K562 (cell line): ENCODE measurements around the gene LYPLA2. TPM values are rescaled to one million over a fixed set of nuclear protein-coding genes. Genes with fewer than 3 reads are reported as not detected.
"Not testable (repeated sequence)": the region's sequence is repeated elsewhere in the genome, so short reads cannot be mapped to it uniquely, and the experiment has no call there.

Experiments used
- ATAC-seq: fragments of 200-7000 bp; cut with Tn5 transposase; 3 replicates; pipeline ENCODE4 v1.9.1; 2020; ENCODE audit warnings: moderate library complexity
- BruUV-seq: library from RNA; stranded (reverse); fragments of 400-500 nt; replicated peaks from 2 replicates; lab custom pipeline; 2021; lab: Mats Ljungman, UMichigan
- CTCF ChIA-PET: fragments of 300-600 bp; formaldehyde crosslinking; extraction: SDS; loops from one replicate; lab custom pipeline; 2021; ENCODE audit warnings: low intra/inter-chr PET ratio; lab: Yijun Ruan, JAX
- POLR2A ChIA-PET: fragments of 300-600, 350-650 bp; sonication (Branson Sonifier 250); formaldehyde crosslinking; extraction: SDS; loops from one replicate; lab custom pipeline; 2021; ENCODE audit warnings: antibody characterized with exemption, inconsistent platforms; lab: Yijun Ruan, JAX
- DNase-seq, 4 experiments: peaks; one replicate each; pipeline versions ENCODE4 v3.0.0 to v3.0.0-alpha.2; 2011 to 2018; ENCODE audit warnings: low spot score in 3 of 4, mixed read lengths in 3 of 4; ENCODE audit errors: extremely low read depth in 1 of 4
- FAIRE-seq: peaks from 2 replicates; lab custom pipeline; 2011; peaks lifted over from hg19 to GRCh38; lab: Jason Lieb, UNC
- H2AFZ ChIP-seq: 2 replicates; pipeline ENCODE4 v1.6.0; 2011; ENCODE audit warnings: low read depth, low read length, control low read depth, inconsistent platforms
- H3K27ac ChIP-seq: fragments of 200-600 bp; 3 replicates; pipeline ENCODE4 v1.8.0; 2011; ENCODE audit warnings: low read depth, mild to moderate bottlenecking, control low read depth, inconsistent platforms, low read length, moderate library complexity, mixed read lengths; ENCODE audit errors: extremely low read depth
- H3K27me3 ChIP-seq, 2 experiments: fragments of 300-600 bp in 1 of 2; 2 replicates in 1 of 2; 3 replicates in 1 of 2; pipeline versions ENCODE4 v1.6.0 to v1.8.0; 2011; ENCODE audit warnings: inconsistent platforms in 2 of 2, low read length in 2 of 2, mild to moderate bottlenecking in 1 of 2, mixed read lengths in 1 of 2, moderate library complexity in 1 of 2; ENCODE audit not compliant: control insufficient read depth in 2 of 2, insufficient read depth in 2 of 2
- H3K36me3 ChIP-seq: fragments of 300-600 bp; 3 replicates; pipeline ENCODE4 v1.8.0; 2011; ENCODE audit warnings: mild to moderate bottlenecking, low read length, inconsistent platforms; ENCODE audit not compliant: control insufficient read depth, insufficient read depth
- H3K4me1 ChIP-seq, 2 experiments: fragments of 200-600 bp in 1 of 2; replicated peaks in 1 of 2; 2 replicates in 1 of 2; 3 replicates in 1 of 2; pipeline versions ENCODE4 v1.5.1 to v1.8.0; 2011; ENCODE audit warnings: inconsistent platforms in 2 of 2, low read length in 2 of 2, mild to moderate bottlenecking in 1 of 2, mixed read lengths in 1 of 2, moderate library complexity in 1 of 2; ENCODE audit not compliant: control insufficient read depth in 2 of 2, insufficient read depth in 2 of 2
- H3K4me2 ChIP-seq: 2 replicates; pipeline ENCODE4 v1.6.1; 2011; ENCODE audit warnings: low read length, control low read depth, inconsistent platforms, mixed read lengths; ENCODE audit not compliant: insufficient read depth
- H3K4me3 ChIP-seq: fragments of 200-600 bp; sonication (generic), shearing (Covaris generic); 2 replicates; pipeline ENCODE4 v1.5.1; 2016; ENCODE audit warnings: control low read depth, inconsistent platforms
- H3K79me2 ChIP-seq: fragments of 200-600 bp; 3 replicates; pipeline ENCODE4 v1.8.0; 2011; ENCODE audit warnings: low read length, inconsistent platforms; ENCODE audit not compliant: control insufficient read depth, insufficient read depth
- H3K9ac ChIP-seq, 2 experiments: 2 replicates each; pipeline versions ENCODE4 v1.6.0 to v1.6.1; 2011; ENCODE audit warnings: low read depth in 2 of 2, low read length in 2 of 2, control low read depth in 1 of 2, inconsistent platforms in 1 of 2, mild to moderate bottlenecking in 1 of 2, mixed read lengths in 1 of 2; ENCODE audit not compliant: insufficient read depth in 1 of 2
- H3K9me1 ChIP-seq: one replicate; pipeline ENCODE4 v1.6.0; 2011; ENCODE audit warnings: inconsistent platforms, mild to moderate bottlenecking, low read length, moderate library complexity; ENCODE audit not compliant: control insufficient read depth, insufficient read depth
- H3K9me3 ChIP-seq: replicated peaks from 2 replicates; pipeline ENCODE4 v1.5.1; 2011; ENCODE audit warnings: low read depth, low read length, inconsistent platforms; ENCODE audit not compliant: control insufficient read depth, insufficient read depth
- H4K20me1 ChIP-seq: replicated peaks from 2 replicates; pipeline ENCODE4 v1.6.1; 2011; ENCODE audit warnings: low read length, inconsistent platforms, mixed read lengths; ENCODE audit not compliant: control insufficient read depth, insufficient read depth
- GABPB2 ChIP-seq: fragments of 250-450 bp; sonication (Bioruptor Pico); conservative IDR thresholded peaks from 2 replicates; pipeline ENCODE4 v1.5.1; 2021; ENCODE audit warnings: mild to moderate bottlenecking
- HOXB6 ChIP-seq: fragments of 250-450 bp; sonication (Bioruptor Pico); IDR thresholded peaks from 2 replicates; pipeline ENCODE4 v1.5.1; 2022; ENCODE audit warnings: mild to moderate bottlenecking, borderline replicate concordance
- MTF1 ChIP-seq: fragments of 250-450 bp; sonication (Bioruptor Pico); IDR thresholded peaks from 2 replicates; pipeline ENCODE4 v1.9.0; 2021; ENCODE audit warnings: moderate library complexity, mild to moderate bottlenecking, inconsistent platforms, borderline replicate concordance
- NFIX ChIP-seq: fragments of 250-450 bp; sonication (Bioruptor Pico); IDR thresholded peaks from 2 replicates; pipeline ENCODE4 v1.4.0; 2020; ENCODE audit warnings: low read depth, mild to moderate bottlenecking, moderate library complexity
- PPARD ChIP-seq: fragments of 250-450 bp; sonication (Bioruptor Pico); IDR thresholded peaks from 2 replicates; pipeline ENCODE4 v1.8.0; 2022; ENCODE audit warnings: inconsistent platforms, mild to moderate bottlenecking, moderate library complexity
- ZNF140 ChIP-seq: fragments of 250-450 bp; sonication (Bioruptor Pico); IDR thresholded peaks from 2 replicates; pipeline ENCODE4 v1.8.0; 2021; ENCODE audit warnings: moderate library complexity, mild to moderate bottlenecking, inconsistent platforms
- ZNF408 ChIP-seq: fragments of 250-450 bp; sonication (Bioruptor Pico); IDR thresholded peaks from 2 replicates; pipeline ENCODE4 v1.4.0; 2020; ENCODE audit warnings: low read depth, mild to moderate bottlenecking, moderate library complexity
- ZNF707 ChIP-seq: fragments of 250-450 bp; sonication (Bioruptor Pico); conservative IDR thresholded peaks from 2 replicates; pipeline ENCODE4 v1.8.0; 2022; ENCODE audit warnings: inconsistent platforms, mild to moderate bottlenecking, moderate library complexity
- WGBS: fragments of 100-300 bp; shearing (Covaris generic); methylation state at CpG from one replicate; pipeline ENCODE4 v1.1.6; 2016; ENCODE audit warnings: low coverage, mixed read lengths; ENCODE audit not compliant: insufficient coverage; ENCODE audit errors: missing lambda C conversion rate; 5-methylcytosine and 5-hydroxymethylcytosine counted together
- in situ Hi-C: fragments of 300-500 bp; cut with MboI; formaldehyde crosslinking; loops from 4 replicates; pipeline ENCODE4 v1.15.0; 2018; ENCODE audit warnings: inconsistent platforms, mixed read lengths
- intact Hi-C: fragments of 100-400 bp; cut with micrococcal nuclease; formaldehyde crosslinking; loops from 2 replicates; pipeline ENCODE4 v1.14.2; 2022
- polyA plus RNA-seq, 8 experiments: library from polyadenylated mRNA; depleted of rRNA in 4 of 8; stranded (reverse) in 5 of 8; unstranded in 3 of 8; fragments of >200 nt; fragmentation: Nextera tagmentation in 2 of 8; fragmentation: Illumina TruSeq in 1 of 8; extraction: Ambion mirVana in 2 of 8; extraction: Trizol in 1 of 8; gene quantifications; 2 replicates each; pipeline versions ENCODE4 v1.2.1 to v1.2.3, GENCODE V29; 2011 to 2014; ENCODE audit warnings: inconsistent platforms in 1 of 8, missing spikeins in 1 of 8
- total RNA-seq, 7 experiments: library from RNA; depleted of rRNA in 6 of 7; stranded (reverse); fragments of >200 nt in 6 of 7; fragmentation: Illumina TruSeq in 2 of 7; extraction: Trizol in 2 of 7; gene quantifications; 2 replicates each; pipeline versions ENCODE4 v1.2.1 to v1.2.3, GENCODE V29; 2011 to 2021; ENCODE audit warnings: low replicate concordance in 1 of 7
- TF ChIP-seq, protein P1 (sequence below), 3 experiments: fragments of 200-800 bp in 1 of 3; fragments of 250-450 bp in 1 of 3; fragments of 450-650 bp in 1 of 3; sonication (Bioruptor Pico) in 1 of 3; sonication (Bioruptor generic) in 1 of 3; formaldehyde crosslinking in 1 of 3; IDR thresholded peaks; 2 replicates each; pipeline versions ENCODE4 v1.6.1 to v1.8.0; 2016 to 2022; ENCODE audit warnings: mild to moderate bottlenecking in 2 of 3, missing genetic modification characterization in 2 of 3, missing compliant biosample characterization in 1 of 3, moderate library complexity in 1 of 3
- TF ChIP-seq, protein P2 (sequence below): fragments of 250-450 bp; sonication (Bioruptor Pico); IDR thresholded peaks from 2 replicates; pipeline ENCODE4 v1.8.0; 2022; ENCODE audit warnings: inconsistent platforms, mild to moderate bottlenecking, moderate library complexity, borderline replicate concordance
- TF ChIP-seq, protein P3 (sequence below): fragments of 250-450 bp; sonication (Bioruptor Pico); IDR thresholded peaks from 2 replicates; pipeline ENCODE4 v1.8.0; 2022; ENCODE audit warnings: moderate library complexity, mild to moderate bottlenecking, inconsistent platforms
- TF ChIP-seq, protein P4 (sequence below), 2 experiments: fragments of 250-450 bp in 1 of 2; fragments of 450-650 bp in 1 of 2; sonication (Bioruptor Pico) in 1 of 2; IDR thresholded peaks; 2 replicates each; pipeline versions ENCODE4 v1.6.1 to v1.8.0; 2016 to 2021; ENCODE audit warnings: mild to moderate bottlenecking in 2 of 2, moderate library complexity in 2 of 2, missing compliant biosample characterization in 1 of 2, missing genetic modification characterization in 1 of 2

Gene LYPLA2
- total and polyA plus RNA-seq, 9 of the 15 experiments (the other 6 are each of a cell fraction or from before 2014, with no cell fraction given) = 3.9 to 128 (median 60.1) TPM

DNA sequence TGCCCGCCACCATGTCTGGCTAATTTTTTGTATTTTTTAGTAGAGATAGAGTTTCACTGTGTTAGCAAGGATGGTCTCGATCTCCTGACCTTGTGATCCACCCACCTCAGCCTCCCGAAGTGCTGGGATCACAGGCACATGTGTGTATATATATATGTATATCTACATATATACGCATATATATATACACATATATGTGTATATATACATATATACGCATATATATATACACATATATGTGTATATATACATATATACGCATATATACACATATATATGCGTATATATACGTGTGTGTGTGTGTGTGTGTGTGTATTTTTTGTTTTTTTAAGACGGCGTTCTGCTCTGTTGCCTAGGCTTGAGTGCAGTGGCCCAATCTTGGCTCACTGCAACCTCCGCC is 7.8 kb upstream of the LYPLA2 start:
- Histone ChIP-seq H3K4me1 (peaks cover 0 to 12% of the 10 kb centered on the region in 2 experiments; a peak in 2 of 5 replicates), H3K36me3 (peaks cover 81% of the 10 kb centered on the region), H3K79me2 (peaks cover 64% of the 10 kb centered on the region)
- in situ Hi-C loops, H4K20me1 ChIP-seq, BruUV-seq, ATAC-seq, CTCF ChIA-PET, DNase-seq, intact Hi-C loops, FAIRE-seq, H3K27me3 ChIP-seq, H3K4me3 ChIP-seq, H3K9me1 ChIP-seq, H3K9me3 ChIP-seq, H2AFZ ChIP-seq, H3K4me2 ChIP-seq, H3K9ac ChIP-seq, H3K27ac ChIP-seq: not testable (repeated sequence)
- POLR2A ChIA-PET = interaction anchor here (7.8 kb wide), 1 partner anchor 9 kb away, joined by 197 read pairs; the partner anchor contains the start of gene LYPLA2
- 93% methylated on average over 11 of the region's 11 CpGs for WGBS
- TF ChIP-seq ZNF408 (CRISPR knock-in tag) (peak; percentile 88; the same call in 1 of the 2 replicates), HOXB6 (0 out of 2 replicates have a peak, but pooled peaks have one; percentile 39), ZNF140 (CRISPR knock-in tag) (peak; percentile 78; the same call in 1 of the 2 replicates), GABPB2 (CRISPR knock-in tag) (peak; percentile 72; the same call in 1 of the 2 replicates), PPARD (0 out of 2 replicates have a peak, but pooled peaks have one; percentile 60), MTF1 (peak; percentile 91; the same call in 1 of the 2 replicates), NFIX (CRISPR knock-in tag) (peak; percentile 65; the same call in 1 of the 2 replicates), ZNF707 (peak; percentile 77)
- TF ChIP-seq, protein P1, sequence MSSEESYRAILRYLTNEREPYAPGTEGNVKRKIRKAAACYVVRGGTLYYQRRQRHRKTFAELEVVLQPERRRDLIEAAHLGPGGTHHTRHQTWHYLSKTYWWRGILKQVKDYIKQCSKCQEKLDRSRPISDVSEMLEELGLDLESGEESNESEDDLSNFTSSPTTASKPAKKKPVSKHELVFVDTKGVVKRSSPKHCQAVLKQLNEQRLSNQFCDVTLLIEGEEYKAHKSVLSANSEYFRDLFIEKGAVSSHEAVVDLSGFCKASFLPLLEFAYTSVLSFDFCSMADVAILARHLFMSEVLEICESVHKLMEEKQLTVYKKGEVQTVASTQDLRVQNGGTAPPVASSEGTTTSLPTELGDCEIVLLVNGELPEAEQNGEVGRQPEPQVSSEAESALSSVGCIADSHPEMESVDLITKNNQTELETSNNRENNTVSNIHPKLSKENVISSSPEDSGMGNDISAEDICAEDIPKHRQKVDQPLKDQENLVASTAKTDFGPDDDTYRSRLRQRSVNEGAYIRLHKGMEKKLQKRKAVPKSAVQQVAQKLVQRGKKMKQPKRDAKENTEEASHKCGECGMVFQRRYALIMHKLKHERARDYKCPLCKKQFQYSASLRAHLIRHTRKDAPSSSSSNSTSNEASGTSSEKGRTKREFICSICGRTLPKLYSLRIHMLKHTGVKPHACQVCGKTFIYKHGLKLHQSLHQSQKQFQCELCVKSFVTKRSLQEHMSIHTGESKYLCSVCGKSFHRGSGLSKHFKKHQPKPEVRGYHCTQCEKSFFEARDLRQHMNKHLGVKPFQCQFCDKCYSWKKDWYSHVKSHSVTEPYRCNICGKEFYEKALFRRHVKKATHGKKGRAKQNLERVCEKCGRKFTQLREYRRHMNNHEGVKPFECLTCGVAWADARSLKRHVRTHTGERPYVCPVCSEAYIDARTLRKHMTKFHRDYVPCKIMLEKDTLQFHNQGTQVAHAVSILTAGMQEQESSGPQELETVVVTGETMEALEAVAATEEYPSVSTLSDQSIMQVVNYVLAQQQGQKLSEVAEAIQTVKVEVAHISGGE (CRISPR knock-in tag; IDR thresholded peaks at IDR 0.05) = peak in 1 of 3 experiments; percentile 65; a peak in 1 of 6 replicates
- TF ChIP-seq, protein P2, sequence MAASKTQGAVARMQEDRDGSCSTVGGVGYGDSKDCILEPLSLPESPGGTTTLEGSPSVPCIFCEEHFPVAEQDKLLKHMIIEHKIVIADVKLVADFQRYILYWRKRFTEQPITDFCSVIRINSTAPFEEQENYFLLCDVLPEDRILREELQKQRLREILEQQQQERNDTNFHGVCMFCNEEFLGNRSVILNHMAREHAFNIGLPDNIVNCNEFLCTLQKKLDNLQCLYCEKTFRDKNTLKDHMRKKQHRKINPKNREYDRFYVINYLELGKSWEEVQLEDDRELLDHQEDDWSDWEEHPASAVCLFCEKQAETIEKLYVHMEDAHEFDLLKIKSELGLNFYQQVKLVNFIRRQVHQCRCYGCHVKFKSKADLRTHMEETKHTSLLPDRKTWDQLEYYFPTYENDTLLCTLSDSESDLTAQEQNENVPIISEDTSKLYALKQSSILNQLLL (CRISPR knock-in tag) = peak; percentile 96
- TF ChIP-seq, protein P3, sequence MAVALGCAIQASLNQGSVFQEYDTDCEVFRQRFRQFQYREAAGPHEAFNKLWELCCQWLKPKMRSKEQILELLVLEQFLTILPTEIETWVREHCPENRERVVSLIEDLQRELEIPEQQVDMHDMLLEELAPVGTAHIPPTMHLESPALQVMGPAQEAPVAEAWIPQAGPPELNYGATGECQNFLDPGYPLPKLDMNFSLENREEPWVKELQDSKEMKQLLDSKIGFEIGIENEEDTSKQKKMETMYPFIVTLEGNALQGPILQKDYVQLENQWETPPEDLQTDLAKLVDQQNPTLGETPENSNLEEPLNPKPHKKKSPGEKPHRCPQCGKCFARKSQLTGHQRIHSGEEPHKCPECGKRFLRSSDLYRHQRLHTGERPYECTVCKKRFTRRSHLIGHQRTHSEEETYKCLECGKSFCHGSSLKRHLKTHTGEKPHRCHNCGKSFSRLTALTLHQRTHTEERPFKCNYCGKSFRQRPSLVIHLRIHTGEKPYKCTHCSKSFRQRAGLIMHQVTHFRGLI (CRISPR knock-in tag) = peak; percentile 84
- TF ChIP-seq, protein P4, sequence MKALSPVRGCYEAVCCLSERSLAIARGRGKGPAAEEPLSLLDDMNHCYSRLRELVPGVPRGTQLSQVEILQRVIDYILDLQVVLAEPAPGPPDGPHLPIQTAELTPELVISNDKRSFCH (CRISPR knock-in tag; IDR thresholded peaks at IDR 0.05) = 0 out of 2 replicates have a peak, but pooled peaks have one; percentile 37
- TF ChIP-seq, protein P4 (tag; IDR thresholded peaks at IDR 0.05) = not testable (repeated sequence)
